GM12873 (cell line): Measurements from ENCODE around the gene ATF7IP.

ENCODE experiments used
- TF ChIP-seq, protein P1 (sequence below): IDR thresholded peaks from 2 replicates; pipeline ENCODE4 v1.5.1; 2012; ENCODE audit warnings: low read depth, mild to moderate bottlenecking, moderate library complexity, low read length, control low read depth; ENCODE audit not compliant: insufficient read depth; ENCODE audit errors: missing control alignments

ATF7IP gene

DNA sequence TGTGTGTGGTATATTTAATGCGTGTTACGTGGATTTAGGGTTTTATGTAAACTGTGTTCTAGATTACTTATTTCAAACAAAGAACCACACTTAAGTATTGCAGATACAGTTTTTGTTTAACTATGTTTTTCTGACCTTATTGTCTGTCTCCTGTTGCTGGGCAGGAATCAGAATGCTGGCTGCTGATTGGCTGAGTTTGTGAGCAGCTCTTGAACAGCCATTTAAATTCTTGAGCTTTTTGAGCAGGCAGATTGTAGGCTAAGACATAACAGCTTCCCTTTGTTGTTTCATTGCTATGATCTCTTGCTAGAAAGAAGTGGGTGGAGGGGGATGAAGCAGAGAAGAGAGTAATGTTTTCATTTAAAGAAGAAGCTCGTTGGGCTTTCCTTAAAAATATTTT, 52.2 kb downstream of the ATF7IP start:
- TF ChIP-seq, protein P1, sequence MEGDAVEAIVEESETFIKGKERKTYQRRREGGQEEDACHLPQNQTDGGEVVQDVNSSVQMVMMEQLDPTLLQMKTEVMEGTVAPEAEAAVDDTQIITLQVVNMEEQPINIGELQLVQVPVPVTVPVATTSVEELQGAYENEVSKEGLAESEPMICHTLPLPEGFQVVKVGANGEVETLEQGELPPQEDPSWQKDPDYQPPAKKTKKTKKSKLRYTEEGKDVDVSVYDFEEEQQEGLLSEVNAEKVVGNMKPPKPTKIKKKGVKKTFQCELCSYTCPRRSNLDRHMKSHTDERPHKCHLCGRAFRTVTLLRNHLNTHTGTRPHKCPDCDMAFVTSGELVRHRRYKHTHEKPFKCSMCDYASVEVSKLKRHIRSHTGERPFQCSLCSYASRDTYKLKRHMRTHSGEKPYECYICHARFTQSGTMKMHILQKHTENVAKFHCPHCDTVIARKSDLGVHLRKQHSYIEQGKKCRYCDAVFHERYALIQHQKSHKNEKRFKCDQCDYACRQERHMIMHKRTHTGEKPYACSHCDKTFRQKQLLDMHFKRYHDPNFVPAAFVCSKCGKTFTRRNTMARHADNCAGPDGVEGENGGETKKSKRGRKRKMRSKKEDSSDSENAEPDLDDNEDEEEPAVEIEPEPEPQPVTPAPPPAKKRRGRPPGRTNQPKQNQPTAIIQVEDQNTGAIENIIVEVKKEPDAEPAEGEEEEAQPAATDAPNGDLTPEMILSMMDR = no peak

DNA sequence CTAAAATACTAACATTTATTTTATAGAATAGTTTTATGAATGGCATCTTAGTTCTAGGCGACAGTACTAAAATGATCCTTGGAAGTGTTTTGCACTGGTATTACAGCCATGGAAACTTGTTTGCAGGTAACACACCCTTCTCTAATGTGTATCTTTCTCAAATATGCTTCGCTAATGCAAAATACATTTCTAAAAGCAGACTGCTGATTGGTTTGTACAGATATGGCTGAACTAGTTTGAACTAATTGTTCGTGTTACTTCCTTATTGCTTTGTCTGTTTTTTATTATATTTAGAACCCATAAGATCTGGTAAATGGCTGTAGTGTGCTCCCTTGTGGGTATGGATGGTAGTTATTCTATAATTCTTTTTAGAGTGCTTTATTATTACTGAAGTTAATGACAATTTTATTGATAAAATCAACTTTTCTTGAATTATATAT, 53.0 kb downstream of the ATF7IP start:
- TF ChIP-seq, protein P1 = no peak

DNA sequence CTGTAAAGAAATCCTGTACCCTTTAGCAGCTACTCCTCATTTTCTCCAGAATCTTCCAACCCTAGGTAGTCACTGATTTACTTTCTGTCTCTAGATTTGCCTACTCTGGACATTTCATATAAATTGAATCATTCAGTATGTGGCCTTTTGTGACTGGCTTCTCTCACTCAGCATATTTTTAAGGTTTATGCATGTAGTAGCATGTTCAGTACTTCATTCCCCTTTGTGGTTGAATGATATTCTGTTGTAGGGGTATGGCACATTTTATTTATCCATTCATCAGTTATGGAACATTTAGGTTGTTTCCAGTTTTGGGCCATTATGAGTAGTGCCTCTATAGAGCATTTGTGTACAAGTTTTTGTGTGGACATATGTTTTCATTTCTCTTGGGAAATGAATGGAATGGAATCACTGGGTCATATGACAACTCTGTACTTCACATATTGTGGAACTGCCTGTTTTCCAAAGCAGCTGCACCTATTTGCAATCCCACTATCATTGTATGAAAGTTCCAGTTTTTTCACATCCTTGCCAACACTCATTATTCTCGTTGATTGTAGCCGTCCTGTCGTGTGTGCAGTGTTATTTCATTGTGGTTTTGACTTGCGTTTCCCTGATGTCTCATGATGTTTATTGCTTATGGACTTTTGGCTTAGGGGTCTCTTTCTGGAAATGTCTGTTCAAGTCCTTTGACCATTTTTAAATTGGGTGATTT, 57.2 kb downstream of the ATF7IP start:
- TF ChIP-seq, protein P1 = no peak

DNA sequence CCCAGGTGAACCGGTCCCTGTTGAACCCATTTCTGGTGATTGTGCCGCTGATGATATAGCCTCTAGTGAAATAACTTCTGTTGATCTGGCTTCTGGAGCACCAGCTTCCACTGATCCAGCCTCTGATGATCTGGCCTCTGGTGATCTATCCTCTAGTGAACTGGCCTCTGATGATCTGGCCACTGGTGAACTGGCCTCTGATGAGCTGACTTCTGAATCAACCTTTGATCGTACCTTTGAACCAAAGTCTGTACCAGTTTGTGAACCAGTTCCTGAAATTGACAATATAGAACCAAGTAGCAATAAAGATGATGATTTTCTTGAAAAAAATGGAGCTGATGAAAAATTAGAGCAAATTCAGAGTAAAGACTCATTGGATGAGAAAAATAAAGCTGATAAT, 59.1 kb downstream of the ATF7IP start:
- TF ChIP-seq, protein P1 = no peak

GRCh38 chr12:14426792-14427191, 61.3 kb downstream of the ATF7IP start:
- TF ChIP-seq, protein P1 = no peak

- TF ChIP-seq, protein P1 = no peak
Measured at GRCh38 chr12:14427929-14428328, 62.4 kb downstream of the ATF7IP start.

DNA sequence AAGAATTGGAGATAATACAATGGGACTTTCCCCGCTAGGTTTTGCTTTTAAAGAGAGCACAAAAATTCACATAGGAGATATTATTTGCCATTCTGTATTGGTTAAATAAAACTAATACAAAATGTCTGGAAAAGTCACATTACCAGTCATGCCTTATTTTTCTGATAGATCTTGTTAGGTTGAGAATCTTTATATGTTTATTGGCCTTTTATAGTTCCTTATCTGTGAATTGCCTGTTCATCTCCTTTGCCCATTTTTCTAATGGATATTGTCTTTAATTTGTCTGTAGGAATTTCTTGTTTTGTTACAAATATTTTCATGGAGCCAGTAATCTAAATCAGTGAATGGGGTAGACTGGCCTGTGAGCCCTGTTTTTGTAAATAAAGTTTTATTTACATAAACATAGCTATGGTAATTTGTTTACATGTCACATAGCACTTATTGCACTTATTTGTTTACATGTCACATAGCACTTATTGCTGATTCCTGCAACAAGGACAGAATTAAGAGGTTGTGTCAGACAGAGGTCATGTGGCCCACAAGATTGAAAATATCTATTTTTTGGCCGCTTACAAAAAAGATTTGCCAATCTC, 65.0 kb downstream of the ATF7IP start:
- TF ChIP-seq, protein P1 = no peak
